ENCODE data around the gene AKNA. TPM values are rescaled to one million over a fixed set of nuclear protein-coding genes. Genes with fewer than 3 reads are reported as not detected.
"Not testable (repeated sequence)": the region's sequence is repeated elsewhere in the genome, so short reads cannot be mapped to it uniquely, and the experiment has no call there.

AKNA gene
- total RNA-seq, 5 donors from 2014 or later (not counting 1 experiment from before 2014, with no cell fraction given): 382 to 462 (median 415) TPM

GRCh38 chr9:114331229-114332195 lies 56.3 kb downstream of the AKNA start:
- Histone ChIP-seq H3K36me3 (ENCODE audit: control insufficient read depth in 2 of 2, extremely low read depth in 1 of 2, insufficient read depth in 1 of 2, low read length in 1 of 2) (peaks cover 0 to 19% of the 10 kb centered on the region in 2 donors), H3K4me1 (ENCODE audit: control insufficient read depth in 1 of 2, extremely low read depth in 1 of 2, insufficient read depth in 2 of 2, low read length in 2 of 2) (peaks cover 0 to 17% of the 10 kb centered on the region in 2 experiments)
- POLR2A ChIA-PET; H3K27me3 Mint-ChIP-seq; H3K36me3 Mint-ChIP-seq; H3K27me3 ChIP-seq (replicated peaks in 1 of 2; ENCODE audit: control insufficient read depth in 2 of 2, extremely low read depth in 1 of 2, insufficient read depth in 2 of 2, low read length in 1 of 2); H3K4me3 ChIP-seq (ENCODE audit: control insufficient read depth in 1 of 2, extremely low read depth in 1 of 2, low read length in 1 of 2); H3K9me3 ChIP-seq; H3K27ac ChIP-seq (ENCODE audit: low read length); H3K9me3 Mint-ChIP-seq; CTCF ChIA-PET: not testable (repeated sequence)
- DNase-seq (peak in 1 of 35 experiments; percentile 18), ATAC-seq (replicated peaks in 1 of 4) (peak in 3 of 4 experiments; percentile 13 to 27 (median 19))
- Mint-ChIP-seq H3K27ac (peak overlapping the region; percentile 64 to 72), H3K4me3 (peak overlapping the region in 1 of 3 donors; percentile 9), H3K4me1 (peaks cover 12 to 24% (median 18%) of the 10 kb centered on the region in 3 donors)
- WGBS (ENCODE audit: insufficient coverage): 89% methylated on average over 10 of the region's 19 CpGs

GRCh38 chr9:114330636-114331035 lies 57.1 kb downstream of the AKNA start:
- Mint-ChIP-seq H3K4me3 (no peak overlapping the region), H3K9me3 (no peaks in the 10 kb centered on the region), H3K27me3 (no peaks in the 10 kb centered on the region), H3K4me1 (peaks cover 12 to 22% (median 18%) of the 10 kb centered on the region in 3 donors), H3K36me3 (peaks cover 8% of the 10 kb centered on the region), H3K27ac (peak overlapping the region; percentile 64 to 79)
- no peak for DNase-seq
- 81% methylated on average over 5 of the region's 10 CpGs for WGBS (ENCODE audit: insufficient coverage)
- Histone ChIP-seq H3K27me3 (replicated peaks in 1 of 2; ENCODE audit: control insufficient read depth in 2 of 2, extremely low read depth in 1 of 2, insufficient read depth in 2 of 2, low read length in 1 of 2) (peaks cover 0 to 4% of the 10 kb centered on the region in 2 experiments), H3K36me3 (ENCODE audit: control insufficient read depth in 2 of 2, extremely low read depth in 1 of 2, insufficient read depth in 1 of 2, low read length in 1 of 2) (peaks cover 0 to 10% of the 10 kb centered on the region in 2 donors), H3K4me3 (ENCODE audit: control insufficient read depth in 1 of 2, extremely low read depth in 1 of 2, low read length in 1 of 2) (no peak overlapping the region), H3K4me1 (ENCODE audit: control insufficient read depth in 1 of 2, extremely low read depth in 1 of 2, insufficient read depth in 2 of 2, low read length in 2 of 2) (peaks cover 0 to 17% of the 10 kb centered on the region in 2 experiments), H3K9me3 (no peaks in the 10 kb centered on the region), H3K27ac (ENCODE audit: low read length) (no peak overlapping the region)
- no peak for ATAC-seq (replicated peaks in 1 of 4)
- ChIA-PET POLR2A (no interaction called here), CTCF (no interaction called here)

- H3K4me3 ChIP-seq (ENCODE audit: control insufficient read depth in 1 of 2, extremely low read depth in 1 of 2, low read length in 1 of 2); POLR2A ChIA-PET; DNase-seq; ATAC-seq (replicated peaks in 1 of 4); H3K27ac ChIP-seq (ENCODE audit: low read length); H3K36me3 Mint-ChIP-seq; H3K9me3 ChIP-seq; H3K27me3 ChIP-seq (replicated peaks in 1 of 2; ENCODE audit: control insufficient read depth in 2 of 2, extremely low read depth in 1 of 2, insufficient read depth in 2 of 2, low read length in 1 of 2); H3K27me3 Mint-ChIP-seq; H3K4me3 Mint-ChIP-seq; H3K9me3 Mint-ChIP-seq; H3K36me3 ChIP-seq (ENCODE audit: control insufficient read depth in 2 of 2, extremely low read depth in 1 of 2, insufficient read depth in 1 of 2, low read length in 1 of 2); CTCF ChIA-PET: not testable (repeated sequence)
- no CpG with 5 or more reads among the region's 10 CpGs for WGBS (ENCODE audit: insufficient coverage)
- Mint-ChIP-seq H3K4me1 (peaks cover 8 to 20% (median 18%) of the 10 kb centered on the region in 3 donors), H3K27ac (peak within 1 kb of the TSS; percentile 64 to 79)
- peaks cover 0 to 17% of the 10 kb centered on the region in 2 experiments for H3K4me1 ChIP-seq (ENCODE audit: control insufficient read depth in 1 of 2, extremely low read depth in 1 of 2, insufficient read depth in 2 of 2, low read length in 2 of 2)
These were observed 58.2 kb downstream of the AKNA start, which contains the start of gene ORM2 for GRCh38 chr9:114329625-114330022. ORM2 (plus strand) TSS chr9:114329869; CDS start chr9:114329905, 36 bp downstream.

GRCh38 chr9:114328937-114329624 lies 58.7 kb downstream of the AKNA start:
- POLR2A ChIA-PET; CTCF ChIA-PET; H3K9me3 Mint-ChIP-seq; H3K27me3 ChIP-seq (replicated peaks in 1 of 2; ENCODE audit: control insufficient read depth in 2 of 2, extremely low read depth in 1 of 2, insufficient read depth in 2 of 2, low read length in 1 of 2); H3K4me3 Mint-ChIP-seq; H3K27me3 Mint-ChIP-seq; DNase-seq; H3K36me3 Mint-ChIP-seq; ATAC-seq (replicated peaks in 1 of 4); H3K27ac ChIP-seq (ENCODE audit: low read length); H3K9me3 ChIP-seq; H3K4me3 ChIP-seq (ENCODE audit: control insufficient read depth in 1 of 2, extremely low read depth in 1 of 2, low read length in 1 of 2); H3K36me3 ChIP-seq (ENCODE audit: control insufficient read depth in 2 of 2, extremely low read depth in 1 of 2, insufficient read depth in 1 of 2, low read length in 1 of 2); H3K27ac Mint-ChIP-seq: not testable (repeated sequence)
- peaks cover 0 to 17% of the 10 kb centered on the region in 2 experiments for H3K4me1 ChIP-seq (ENCODE audit: control insufficient read depth in 1 of 2, extremely low read depth in 1 of 2, insufficient read depth in 2 of 2, low read length in 2 of 2)
- peaks cover 8 to 20% (median 18%) of the 10 kb centered on the region in 3 donors for H3K4me1 Mint-ChIP-seq
- WGBS (ENCODE audit: insufficient coverage): no CpG with 5 or more reads among the region's 12 CpGs

- DNase-seq; H3K9me3 Mint-ChIP-seq; H3K27ac ChIP-seq (ENCODE audit: low read length); H3K27ac Mint-ChIP-seq; H3K9me3 ChIP-seq; H3K4me3 ChIP-seq (ENCODE audit: control insufficient read depth in 1 of 2, extremely low read depth in 1 of 2, low read length in 1 of 2); ATAC-seq (replicated peaks in 1 of 4); CTCF ChIA-PET; H3K36me3 ChIP-seq (ENCODE audit: control insufficient read depth in 2 of 2, extremely low read depth in 1 of 2, insufficient read depth in 1 of 2, low read length in 1 of 2); H3K4me3 Mint-ChIP-seq; H3K36me3 Mint-ChIP-seq; H3K27me3 Mint-ChIP-seq; H3K27me3 ChIP-seq (replicated peaks in 1 of 2; ENCODE audit: control insufficient read depth in 2 of 2, extremely low read depth in 1 of 2, insufficient read depth in 2 of 2, low read length in 1 of 2); POLR2A ChIA-PET: not testable (repeated sequence)
- 93% methylated on average over 3 of the region's 10 CpGs for WGBS (ENCODE audit: insufficient coverage)
- peaks cover 0 to 17% of the 10 kb centered on the region in 2 experiments for H3K4me1 ChIP-seq (ENCODE audit: control insufficient read depth in 1 of 2, extremely low read depth in 1 of 2, insufficient read depth in 2 of 2, low read length in 2 of 2)
- peaks cover 8 to 20% (median 18%) of the 10 kb centered on the region in 3 donors for H3K4me1 Mint-ChIP-seq
These were observed 59.4 kb downstream of the AKNA start for GRCh38 chr9:114328357-114328820.

- Mint-ChIP-seq H3K9me3 (no peaks in the 10 kb centered on the region), H3K4me3 (no peak overlapping the region), H3K36me3 (no peaks in the 10 kb centered on the region), H3K4me1 (peaks cover 8 to 20% (median 18%) of the 10 kb centered on the region in 3 donors), H3K27me3 (no peaks in the 10 kb centered on the region), H3K27ac (no peak overlapping the region)
- ChIA-PET CTCF (no interaction called here), POLR2A (no interaction called here)
- Histone ChIP-seq H3K4me1 (ENCODE audit: control insufficient read depth in 1 of 2, extremely low read depth in 1 of 2, insufficient read depth in 2 of 2, low read length in 2 of 2) (peaks cover 0 to 17% of the 10 kb centered on the region in 2 experiments), H3K27me3 (replicated peaks in 1 of 2; ENCODE audit: control insufficient read depth in 2 of 2, extremely low read depth in 1 of 2, insufficient read depth in 2 of 2, low read length in 1 of 2) (peaks cover 0 to 4% of the 10 kb centered on the region in 2 experiments), H3K9me3 (no peaks in the 10 kb centered on the region), H3K4me3 (ENCODE audit: control insufficient read depth in 1 of 2, extremely low read depth in 1 of 2, low read length in 1 of 2) (no peak overlapping the region), H3K27ac (ENCODE audit: low read length) (no peak overlapping the region), H3K36me3 (ENCODE audit: control insufficient read depth in 2 of 2, extremely low read depth in 1 of 2, insufficient read depth in 1 of 2, low read length in 1 of 2) (no peaks in the 10 kb centered on the region)
- DNase-seq (no peak), ATAC-seq (replicated peaks in 1 of 4) (no peak)
- 94% methylated on average over 8 of the region's 8 CpGs for WGBS (ENCODE audit: insufficient coverage)
These were observed 60.0 kb downstream of the AKNA start for GRCh38 chr9:114327749-114328148.

Measured in T-cell (primary cell).